ENCODE results near the gene CDH18. TPM values are rescaled to one million over a fixed set of nuclear protein-coding genes. Genes with fewer than 3 reads are reported as not detected.

CDH18 gene
- total RNA-seq, 3 donors from 2014 or later = 0.76 TPM; not detected in 2

DNA sequence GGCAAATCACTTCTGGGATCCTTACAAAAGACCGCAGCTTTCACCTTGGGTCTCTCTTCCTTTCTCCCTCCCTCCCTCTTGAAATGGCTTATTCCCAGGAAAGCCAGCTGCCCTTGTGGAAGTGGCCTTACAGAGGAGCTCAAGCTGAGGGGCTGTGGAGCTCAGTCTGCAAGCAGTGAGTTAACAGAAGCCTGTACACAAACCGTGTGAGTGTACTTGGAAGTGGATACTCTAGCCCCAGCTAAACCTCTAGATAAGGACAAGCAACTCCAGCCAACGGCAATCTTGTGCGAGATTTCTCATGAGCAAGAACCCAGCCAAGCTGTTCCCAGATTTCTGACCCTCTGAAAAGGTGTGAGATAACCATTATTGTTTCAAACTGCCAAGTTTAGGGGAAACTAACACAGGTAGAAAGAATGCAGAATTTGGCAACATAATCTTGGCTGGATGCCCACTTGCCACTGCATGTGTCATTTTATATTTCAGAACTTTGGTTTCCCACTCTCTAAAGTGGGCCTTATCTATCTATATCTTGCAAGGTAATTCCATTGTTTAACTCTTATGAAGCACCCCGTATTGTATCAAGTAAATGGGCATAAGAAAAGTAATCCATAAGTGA, 85.6 kb downstream of the CDH18 start:
- H3K9me3 ChIP-seq = no peaks in the 10 kb centered on the region
- ATAC-seq = no peak
- no peak for DNase-seq
- TF ChIP-seq, protein P1, sequence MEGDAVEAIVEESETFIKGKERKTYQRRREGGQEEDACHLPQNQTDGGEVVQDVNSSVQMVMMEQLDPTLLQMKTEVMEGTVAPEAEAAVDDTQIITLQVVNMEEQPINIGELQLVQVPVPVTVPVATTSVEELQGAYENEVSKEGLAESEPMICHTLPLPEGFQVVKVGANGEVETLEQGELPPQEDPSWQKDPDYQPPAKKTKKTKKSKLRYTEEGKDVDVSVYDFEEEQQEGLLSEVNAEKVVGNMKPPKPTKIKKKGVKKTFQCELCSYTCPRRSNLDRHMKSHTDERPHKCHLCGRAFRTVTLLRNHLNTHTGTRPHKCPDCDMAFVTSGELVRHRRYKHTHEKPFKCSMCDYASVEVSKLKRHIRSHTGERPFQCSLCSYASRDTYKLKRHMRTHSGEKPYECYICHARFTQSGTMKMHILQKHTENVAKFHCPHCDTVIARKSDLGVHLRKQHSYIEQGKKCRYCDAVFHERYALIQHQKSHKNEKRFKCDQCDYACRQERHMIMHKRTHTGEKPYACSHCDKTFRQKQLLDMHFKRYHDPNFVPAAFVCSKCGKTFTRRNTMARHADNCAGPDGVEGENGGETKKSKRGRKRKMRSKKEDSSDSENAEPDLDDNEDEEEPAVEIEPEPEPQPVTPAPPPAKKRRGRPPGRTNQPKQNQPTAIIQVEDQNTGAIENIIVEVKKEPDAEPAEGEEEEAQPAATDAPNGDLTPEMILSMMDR (IDR thresholded peaks at IDR 0.05) = no peak
- H3K4me3 ChIP-seq = no peak overlapping the region
- no peaks in the 10 kb centered on the region for H3K36me3 ChIP-seq (ENCODE audit: low read depth)
- no peaks in the 10 kb centered on the region for H3K4me1 ChIP-seq (ENCODE audit: low read depth)
- intact Hi-C loops (cut with DNase I, micrococcal nuclease) = no loop called here

DNA sequence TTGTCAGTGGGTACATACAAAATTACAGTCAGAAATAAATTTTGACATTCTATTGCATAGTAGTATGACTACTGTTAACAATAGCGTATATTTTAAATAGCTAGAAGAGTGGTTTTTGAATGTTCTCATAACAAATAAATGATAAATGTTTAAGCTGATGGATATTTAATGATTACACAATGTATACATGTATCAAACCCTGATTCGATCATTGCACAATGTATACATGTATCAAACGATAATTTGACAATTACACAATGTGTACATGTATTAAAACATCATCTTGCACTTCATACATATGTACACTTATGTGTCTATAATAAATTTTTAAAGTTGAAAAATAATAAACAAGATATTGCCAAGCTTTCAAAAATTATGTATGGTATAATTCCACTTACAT, 87.7 kb downstream of the CDH18 start:
- no peak overlapping the region for H3K4me3 ChIP-seq
- no peaks in the 10 kb centered on the region for H3K4me1 ChIP-seq (ENCODE audit: low read depth)
- no peaks in the 10 kb centered on the region for H3K9me3 ChIP-seq
- intact Hi-C loops (cut with DNase I, micrococcal nuclease) = no loop called here
- TF ChIP-seq, protein P1 (IDR thresholded peaks at IDR 0.05) = no peak
- H3K36me3 ChIP-seq (ENCODE audit: low read depth) = no peaks in the 10 kb centered on the region
- DNase-seq (no peak), ATAC-seq (no peak)

DNA sequence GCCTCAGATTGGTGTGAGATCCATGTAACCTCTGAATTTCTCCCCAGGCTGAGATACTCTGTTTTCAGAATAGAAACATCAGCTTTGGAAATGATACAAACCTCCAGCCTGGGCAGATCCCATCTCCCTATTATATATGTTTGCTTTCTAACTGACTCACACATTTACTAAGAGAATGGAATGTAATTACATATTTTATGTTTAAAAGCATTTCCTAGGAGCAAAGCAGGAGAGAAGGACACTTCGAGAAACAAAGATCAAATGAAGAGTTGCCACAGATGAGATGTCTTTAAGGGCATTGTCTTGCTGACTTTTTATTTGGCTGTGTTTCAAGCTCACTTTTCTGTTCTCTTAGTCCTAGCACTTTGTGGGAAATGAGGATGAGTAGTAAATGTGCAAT, 96.3 kb downstream of the CDH18 start:
- intact Hi-C loops (cut with DNase I, micrococcal nuclease) = no loop called here
- no peak for DNase-seq
- Histone ChIP-seq H3K4me3 (no peak overlapping the region), H3K9me3 (no peaks in the 10 kb centered on the region), H3K4me1 (ENCODE audit: low read depth) (no peaks in the 10 kb centered on the region), H3K36me3 (ENCODE audit: low read depth) (no peaks in the 10 kb centered on the region)
- TF ChIP-seq, protein P1 (IDR thresholded peaks at IDR 0.05) = no peak
- no peak for ATAC-seq

DNA sequence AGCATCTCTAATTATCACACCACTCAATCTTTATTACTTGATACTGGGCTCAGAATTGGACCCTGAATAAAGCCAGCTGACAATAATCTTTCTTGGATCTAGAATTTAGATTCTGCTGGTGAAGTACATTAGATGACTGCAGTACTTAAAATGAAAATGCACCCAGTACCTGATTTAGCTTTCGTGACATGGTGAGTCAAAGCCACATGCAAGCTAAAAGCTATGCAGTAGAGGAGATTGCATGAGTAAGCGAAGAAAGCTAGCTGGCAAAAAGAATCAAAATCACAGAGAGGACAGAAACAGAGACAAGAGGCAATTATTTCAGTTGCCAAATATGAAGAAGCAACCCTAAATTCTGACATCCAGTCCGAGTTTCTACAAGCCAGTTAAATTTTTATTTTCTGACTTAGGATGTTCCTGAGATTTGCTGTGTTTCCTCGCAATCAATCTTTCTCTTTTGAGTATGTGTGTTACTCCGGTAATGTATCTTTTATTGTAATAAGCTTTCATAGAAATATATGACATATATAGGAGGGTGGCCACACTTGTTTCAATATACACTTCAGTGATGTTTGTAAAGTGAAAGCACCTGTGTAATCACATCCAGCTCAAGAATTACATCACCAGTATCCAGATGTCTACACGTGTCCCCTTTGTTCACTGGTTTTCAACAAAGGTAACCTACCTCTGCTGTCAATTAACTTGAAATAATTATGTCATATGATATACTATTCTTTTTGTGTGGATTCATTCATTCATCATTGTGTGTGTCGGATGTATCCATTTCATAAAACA, 101.7 kb downstream of the CDH18 start:
- DNase-seq (no peak), ATAC-seq (no peak)
- Histone ChIP-seq H3K9me3 (no peaks in the 10 kb centered on the region), H3K4me3 (no peak overlapping the region), H3K36me3 (ENCODE audit: low read depth) (no peaks in the 10 kb centered on the region), H3K4me1 (ENCODE audit: low read depth) (no peaks in the 10 kb centered on the region)
- intact Hi-C loops (cut with DNase I, micrococcal nuclease) = no loop called here
- TF ChIP-seq, protein P1 (IDR thresholded peaks at IDR 0.05) = no peak

DNA sequence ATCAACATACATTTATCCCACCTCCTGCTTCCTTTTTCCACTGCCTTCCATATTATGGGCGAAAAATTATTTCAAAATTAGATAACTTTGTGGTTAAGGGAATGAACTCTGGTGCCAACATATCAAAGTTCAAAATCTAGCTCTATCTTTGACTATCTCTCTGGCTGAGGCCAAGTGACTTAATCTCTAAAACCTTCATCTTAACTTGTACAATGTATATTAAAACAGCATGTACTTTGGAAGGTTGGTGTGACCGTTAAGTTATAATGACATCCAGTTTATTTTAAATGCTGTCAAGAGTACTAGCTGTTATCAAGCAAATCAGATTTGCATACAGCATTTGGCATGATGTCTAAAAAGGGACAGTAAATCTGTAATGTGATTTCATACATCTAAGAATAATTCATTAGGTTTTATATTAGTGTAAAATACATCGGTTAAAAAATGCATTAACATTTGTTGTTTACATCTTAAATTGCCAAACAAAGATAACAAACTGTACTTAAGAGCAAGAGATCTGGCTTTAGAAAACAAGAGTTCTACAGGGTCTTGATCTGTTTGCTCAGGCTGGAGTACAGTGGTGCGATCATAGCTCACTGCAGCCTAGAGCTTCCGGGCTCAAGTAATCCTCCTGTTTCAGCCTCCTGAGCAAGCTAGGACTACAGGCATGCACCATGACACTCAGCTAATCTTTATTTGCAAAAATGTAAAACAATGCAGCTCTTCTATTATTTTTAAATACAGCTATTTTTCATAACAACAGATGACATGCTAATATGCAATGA, 102.8 kb downstream of the CDH18 start:
- H3K9me3 ChIP-seq = no peaks in the 10 kb centered on the region
- no peaks in the 10 kb centered on the region for H3K4me1 ChIP-seq (ENCODE audit: low read depth)
- no peak for DNase-seq
- TF ChIP-seq, protein P1 (IDR thresholded peaks at IDR 0.05) = no peak
- no peak for ATAC-seq
- intact Hi-C loops (cut with DNase I, micrococcal nuclease) = no loop called here
- no peak overlapping the region for H3K4me3 ChIP-seq
- no peaks in the 10 kb centered on the region for H3K36me3 ChIP-seq (ENCODE audit: low read depth)
